Measurements from ENCODE around the gene LRRK2. TPM values are rescaled to one million over a fixed set of nuclear protein-coding genes. Genes with fewer than 3 reads are reported as not detected.
"Not testable (repeated sequence)": the region's sequence is repeated elsewhere in the genome, so short reads cannot be mapped to it uniquely, and the experiment has no call there.

LRRK2 gene
- total RNA-seq, 1 experiment from 2014 or later: 0.13 TPM

DNA sequence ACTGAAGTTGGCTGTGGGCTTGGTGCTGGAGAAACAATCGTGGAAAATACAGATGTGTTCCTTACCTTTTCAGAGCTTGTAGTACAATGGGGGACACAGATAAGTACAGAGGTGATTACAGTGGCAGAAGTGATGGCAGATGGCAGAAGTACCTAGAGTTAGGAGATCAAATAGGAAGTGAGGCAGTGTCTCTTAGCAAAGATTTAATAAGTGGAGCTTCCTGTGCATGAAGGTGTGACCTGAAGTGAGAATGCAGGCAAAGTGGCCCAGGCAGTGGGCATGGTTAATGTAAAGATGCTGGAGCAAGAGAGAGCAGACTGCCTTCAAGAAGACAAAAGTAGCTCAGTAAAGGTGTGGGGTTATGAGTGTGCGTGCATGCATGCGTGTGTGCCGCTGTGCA lies 16.0 kb downstream of the LRRK2 start:
- no peaks in the 10 kb centered on the region; the same call in 1 of the 2 replicates for H3K9me3 ChIP-seq (ENCODE audit: control insufficient read depth, insufficient read depth, low read depth, low read length)

DNA sequence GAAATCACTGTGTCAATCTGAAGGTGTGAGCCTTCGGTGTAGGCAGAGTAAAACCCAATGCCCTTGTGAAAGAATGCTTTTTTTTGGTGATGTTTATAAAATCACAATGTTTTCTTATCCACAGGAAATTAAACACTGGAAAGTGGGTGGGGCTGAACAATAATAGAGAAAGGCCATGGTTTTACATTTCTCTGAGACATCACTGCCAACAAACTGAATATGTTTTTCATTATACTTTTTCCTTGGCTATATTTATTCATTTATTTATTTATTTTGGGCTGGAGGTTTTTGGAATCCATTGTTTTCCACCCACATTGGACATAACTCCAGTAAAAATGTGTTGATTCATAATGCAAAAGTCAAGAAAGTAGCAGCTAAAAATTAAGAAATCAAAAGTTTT lies 16.9 kb downstream of the LRRK2 start:
- no peaks in the 10 kb centered on the region; the same call in 1 of the 2 replicates for H3K9me3 ChIP-seq (ENCODE audit: control insufficient read depth, insufficient read depth, low read depth, low read length)
- no peaks in the 10 kb centered on the region for H3K27me3 ChIP-seq (ENCODE audit: control insufficient read depth, insufficient read depth, low read length)
- intact Hi-C loops (cut with micrococcal nuclease; ENCODE audit: unreplicated experiment) (no loop called here), in situ Hi-C loops (cut with HindIII; ENCODE audit: low pct_unique_long_range_greater_than_20kb, low sequenced_read_pairs) (no loop called here)
- no peaks in the 10 kb centered on the region for H3K36me3 ChIP-seq (ENCODE audit: control insufficient read depth, insufficient read depth, low read length)
- no peak overlapping the region for H3K4me3 ChIP-seq (ENCODE audit: low read depth in 2 of 2, low read length in 2 of 2)
- ATAC-seq (no peak), DNase-seq (ENCODE audit: low read depth, low spot score) (no peak)
- CTCF ChIA-PET: no interaction called here
- no peaks in the 10 kb centered on the region for H3K4me1 ChIP-seq (ENCODE audit: control insufficient read depth, insufficient read depth, low read length)
- POLR2A ChIA-PET: no interaction called here
- TF ChIP-seq SIN3A (IDR thresholded peaks at IDR 0.05; ENCODE audit: borderline replicate concordance, insufficient read depth, low read depth, low read length): no peak
- no peak for TF ChIP-seq TCF7L2 (IDR thresholded peaks at IDR 0.05; ENCODE audit: low read depth, low read length)
- TF ChIP-seq, protein P1, sequence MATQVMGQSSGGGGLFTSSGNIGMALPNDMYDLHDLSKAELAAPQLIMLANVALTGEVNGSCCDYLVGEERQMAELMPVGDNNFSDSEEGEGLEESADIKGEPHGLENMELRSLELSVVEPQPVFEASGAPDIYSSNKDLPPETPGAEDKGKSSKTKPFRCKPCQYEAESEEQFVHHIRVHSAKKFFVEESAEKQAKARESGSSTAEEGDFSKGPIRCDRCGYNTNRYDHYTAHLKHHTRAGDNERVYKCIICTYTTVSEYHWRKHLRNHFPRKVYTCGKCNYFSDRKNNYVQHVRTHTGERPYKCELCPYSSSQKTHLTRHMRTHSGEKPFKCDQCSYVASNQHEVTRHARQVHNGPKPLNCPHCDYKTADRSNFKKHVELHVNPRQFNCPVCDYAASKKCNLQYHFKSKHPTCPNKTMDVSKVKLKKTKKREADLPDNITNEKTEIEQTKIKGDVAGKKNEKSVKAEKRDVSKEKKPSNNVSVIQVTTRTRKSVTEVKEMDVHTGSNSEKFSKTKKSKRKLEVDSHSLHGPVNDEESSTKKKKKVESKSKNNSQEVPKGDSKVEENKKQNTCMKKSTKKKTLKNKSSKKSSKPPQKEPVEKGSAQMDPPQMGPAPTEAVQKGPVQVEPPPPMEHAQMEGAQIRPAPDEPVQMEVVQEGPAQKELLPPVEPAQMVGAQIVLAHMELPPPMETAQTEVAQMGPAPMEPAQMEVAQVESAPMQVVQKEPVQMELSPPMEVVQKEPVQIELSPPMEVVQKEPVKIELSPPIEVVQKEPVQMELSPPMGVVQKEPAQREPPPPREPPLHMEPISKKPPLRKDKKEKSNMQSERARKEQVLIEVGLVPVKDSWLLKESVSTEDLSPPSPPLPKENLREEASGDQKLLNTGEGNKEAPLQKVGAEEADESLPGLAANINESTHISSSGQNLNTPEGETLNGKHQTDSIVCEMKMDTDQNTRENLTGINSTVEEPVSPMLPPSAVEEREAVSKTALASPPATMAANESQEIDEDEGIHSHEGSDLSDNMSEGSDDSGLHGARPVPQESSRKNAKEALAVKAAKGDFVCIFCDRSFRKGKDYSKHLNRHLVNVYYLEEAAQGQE (IDR thresholded peaks at IDR 0.05; ENCODE audit: insufficient read depth in 1 of 2, low read depth in 2 of 2, low read length in 1 of 2): no peak
- TF ChIP-seq, protein P2, sequence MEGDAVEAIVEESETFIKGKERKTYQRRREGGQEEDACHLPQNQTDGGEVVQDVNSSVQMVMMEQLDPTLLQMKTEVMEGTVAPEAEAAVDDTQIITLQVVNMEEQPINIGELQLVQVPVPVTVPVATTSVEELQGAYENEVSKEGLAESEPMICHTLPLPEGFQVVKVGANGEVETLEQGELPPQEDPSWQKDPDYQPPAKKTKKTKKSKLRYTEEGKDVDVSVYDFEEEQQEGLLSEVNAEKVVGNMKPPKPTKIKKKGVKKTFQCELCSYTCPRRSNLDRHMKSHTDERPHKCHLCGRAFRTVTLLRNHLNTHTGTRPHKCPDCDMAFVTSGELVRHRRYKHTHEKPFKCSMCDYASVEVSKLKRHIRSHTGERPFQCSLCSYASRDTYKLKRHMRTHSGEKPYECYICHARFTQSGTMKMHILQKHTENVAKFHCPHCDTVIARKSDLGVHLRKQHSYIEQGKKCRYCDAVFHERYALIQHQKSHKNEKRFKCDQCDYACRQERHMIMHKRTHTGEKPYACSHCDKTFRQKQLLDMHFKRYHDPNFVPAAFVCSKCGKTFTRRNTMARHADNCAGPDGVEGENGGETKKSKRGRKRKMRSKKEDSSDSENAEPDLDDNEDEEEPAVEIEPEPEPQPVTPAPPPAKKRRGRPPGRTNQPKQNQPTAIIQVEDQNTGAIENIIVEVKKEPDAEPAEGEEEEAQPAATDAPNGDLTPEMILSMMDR (IDR thresholded peaks at IDR 0.05): no peak
- TF ChIP-seq POLR2AphosphoS5 (IDR thresholded peaks at IDR 0.05; ENCODE audit: low read depth, low read length): no peak
- no TSS peak for BruUV-seq (replicated peaks)
- H3K27ac ChIP-seq (ENCODE audit: low read length): no peak overlapping the region

More for the DNA sequence above, 16.0 kb downstream of the LRRK2 start:
- Histone ChIP-seq H3K36me3 (ENCODE audit: control insufficient read depth, insufficient read depth, low read length) (no peaks in the 10 kb centered on the region), H3K4me1 (ENCODE audit: control insufficient read depth, insufficient read depth, low read length) (no peaks in the 10 kb centered on the region), H3K4me3 (ENCODE audit: low read depth in 2 of 2, low read length in 2 of 2) (no peak overlapping the region), H3K27me3 (ENCODE audit: control insufficient read depth, insufficient read depth, low read length) (no peaks in the 10 kb centered on the region), H3K27ac (ENCODE audit: low read length) (no peak overlapping the region)
- TF ChIP-seq TCF7L2 (IDR thresholded peaks at IDR 0.05; ENCODE audit: low read depth, low read length) (no peak), POLR2AphosphoS5 (IDR thresholded peaks at IDR 0.05; ENCODE audit: low read depth, low read length) (no peak), SIN3A (IDR thresholded peaks at IDR 0.05; ENCODE audit: borderline replicate concordance, insufficient read depth, low read depth, low read length) (no peak)
- TF ChIP-seq, protein P2 (IDR thresholded peaks at IDR 0.05): no peak
- TF ChIP-seq, protein P1 (IDR thresholded peaks at IDR 0.05; ENCODE audit: insufficient read depth in 1 of 2, low read depth in 2 of 2, low read length in 1 of 2): no peak
- POLR2A ChIA-PET: no interaction called here
- DNase-seq (ENCODE audit: low read depth, low spot score): no peak
- in situ Hi-C loops (cut with HindIII; ENCODE audit: low pct_unique_long_range_greater_than_20kb, low sequenced_read_pairs): no loop called here
- BruUV-seq (replicated peaks): no TSS peak
- CTCF ChIA-PET: no interaction called here
- intact Hi-C loops (cut with micrococcal nuclease; ENCODE audit: unreplicated experiment): no loop called here
- ATAC-seq: no peak

DNA sequence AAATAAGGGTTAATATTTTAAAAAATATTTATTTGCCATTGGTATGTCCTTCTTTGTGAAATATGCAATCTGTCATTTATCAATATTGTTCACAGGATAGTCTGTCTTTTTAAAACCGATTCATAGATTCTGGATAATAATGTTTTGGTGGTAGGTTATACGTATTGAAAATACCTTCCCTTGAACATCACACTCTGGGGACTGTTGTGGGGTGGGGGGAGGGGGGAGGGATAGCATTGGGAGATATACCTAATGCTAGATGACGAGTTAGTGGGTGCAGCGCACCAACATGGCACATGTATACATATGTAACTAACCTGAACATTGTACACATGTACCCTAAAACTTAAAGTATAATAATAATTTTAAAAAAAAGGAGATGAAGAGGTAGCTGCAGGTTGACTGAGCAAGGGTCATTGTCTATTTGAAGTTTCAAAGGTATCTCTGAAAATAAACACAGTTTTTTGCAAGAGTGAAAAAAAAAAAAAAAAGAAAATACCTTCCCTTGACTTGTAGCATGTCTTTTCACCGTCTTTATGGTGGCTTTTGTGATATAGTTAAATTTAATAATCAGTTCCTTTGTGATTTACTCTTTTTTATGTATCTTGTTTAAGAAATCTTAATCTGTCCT lies 19.8 kb downstream of the LRRK2 start:
- H3K36me3 ChIP-seq (ENCODE audit: control insufficient read depth, insufficient read depth, low read length); in situ Hi-C loops (cut with HindIII; ENCODE audit: low pct_unique_long_range_greater_than_20kb, low sequenced_read_pairs); H3K27me3 ChIP-seq (ENCODE audit: control insufficient read depth, insufficient read depth, low read length); H3K27ac ChIP-seq (ENCODE audit: low read length); H3K4me3 ChIP-seq (ENCODE audit: low read depth in 2 of 2, low read length in 2 of 2); CTCF ChIA-PET; ATAC-seq; DNase-seq (ENCODE audit: low read depth, low spot score); H3K9me3 ChIP-seq (ENCODE audit: control insufficient read depth, insufficient read depth, low read depth, low read length); POLR2A ChIA-PET; H3K4me1 ChIP-seq (ENCODE audit: control insufficient read depth, insufficient read depth, low read length); intact Hi-C loops (cut with micrococcal nuclease; ENCODE audit: unreplicated experiment); BruUV-seq (replicated peaks): not testable (repeated sequence)
